Fibroblast of the aortic adventitia (primary cell): ENCODE results near the gene QARS1. TPM values are rescaled to one million over a fixed set of nuclear protein-coding genes. Genes with fewer than 3 reads are reported as not detected.
A peak's percentile ranks its signal among the peaks of the same experiment; 100 is the strongest.

Experiments used
- DNase-seq: peaks from one replicate; pipeline ENCODE4 v3.0.0-alpha.2; 2010; ENCODE audit warnings: low read depth
- H3K4me3 ChIP-seq: 2 replicates; pipeline ENCODE4 v1.5.1; 2011; ENCODE audit warnings: low read depth, mild to moderate bottlenecking, control low read depth, low read length, moderate library complexity
- CTCF ChIP-seq: IDR thresholded peaks from 2 replicates; pipeline ENCODE4 v1.5.1; 2011; ENCODE audit warnings: mild to moderate bottlenecking, low read length, control low read depth, inconsistent platforms; ENCODE audit not compliant: insufficient read depth
- total RNA-seq: library from RNA; depleted of rRNA; stranded (reverse); fragments of >200 nt; gene quantifications from 2 replicates; pipeline ENCODE4 v1.2.3, GENCODE V29; 2012; ENCODE audit warnings: low replicate concordance

The QARS1 gene
- total RNA-seq, 1 donor = 306 TPM

- TF ChIP-seq CTCF = no peak
- H3K4me3 ChIP-seq = peak overlapping the region; percentile 93
- no peak for DNase-seq
Measured at GRCh38 chr3:49121132-49121736, 16.7 kb upstream of the QARS1 start.

GRCh38 chr3:49120438-49121131, 16.0 kb upstream of the QARS1 start, which contains the start of gene USP19:
Gene USP19 (minus strand): TSS chr3:49120823. CDS start chr3:49119145, 1,678 bp downstream.
- peak; percentile 92 for DNase-seq
- H3K4me3 ChIP-seq = peak within 1 kb of the TSS; percentile 93
- TF ChIP-seq CTCF = no peak

GRCh38 chr3:49120096-49120437, 15.5 kb upstream of the QARS1 start:
- no peak for TF ChIP-seq CTCF
- DNase-seq = no peak

GRCh38 chr3:49119439-49119838, 14.9 kb upstream of the QARS1 start:
- H3K4me3 ChIP-seq = peak overlapping the region; percentile 93
- DNase-seq = peak; percentile 34
- TF ChIP-seq CTCF = no peak

More at GRCh38 chr3:49120096-49120437, 15.5 kb upstream of the QARS1 start:
- H3K4me3 ChIP-seq = peak overlapping the region; percentile 93

- DNase-seq = peak; percentile 83
- peak overlapping the region; percentile 93 for H3K4me3 ChIP-seq
- TF ChIP-seq CTCF = no peak
Measured at GRCh38 chr3:49119036-49119435, 14.5 kb upstream of the QARS1 start.

GRCh38 chr3:49112262-49112661, 7.7 kb upstream of the QARS1 start:
- DNase-seq = no peak
- no peak for TF ChIP-seq CTCF
- H3K4me3 ChIP-seq = no peak overlapping the region
